Mesenchymal stem cell (in vitro differentiated cells and primary cell): Measurements from ENCODE around the gene COL27A1.

Experiments used
- DNase-seq: peaks from one replicate; pipeline ENCODE4 v3.0.0-alpha.2; 2013
- H2AFZ ChIP-seq: one replicate; pipeline ENCODE4 v1.6.1; 2013; ENCODE audit warnings: low read depth, mild to moderate bottlenecking, control low read depth, inconsistent platforms, low read length, moderate library complexity
- H2AK5ac ChIP-seq: 2 replicates; pipeline ENCODE4 v1.6.1; 2013; ENCODE audit warnings: low read length, moderate library complexity, mild to moderate bottlenecking, inconsistent platforms; ENCODE audit not compliant: severe bottlenecking
- H2BK120ac ChIP-seq: one replicate; pipeline ENCODE4 v1.6.1; 2013; ENCODE audit warnings: low read depth, mild to moderate bottlenecking, inconsistent platforms, low read length, moderate library complexity
- H2BK12ac ChIP-seq, 2 experiments: one replicate each; pipeline ENCODE4 v1.6.1; 2013; ENCODE audit warnings: inconsistent platforms in 2 of 2, low read length in 2 of 2, mild to moderate bottlenecking in 2 of 2, moderate library complexity in 2 of 2, control low read depth in 1 of 2
- H2BK15ac ChIP-seq: one replicate; pipeline ENCODE4 v1.6.1; 2013; ENCODE audit warnings: mild to moderate bottlenecking, low read depth, inconsistent platforms; ENCODE audit not compliant: poor library complexity, severe bottlenecking
- H2BK5ac ChIP-seq: 2 replicates; pipeline ENCODE4 v1.6.1; 2013; ENCODE audit warnings: low read depth, mild to moderate bottlenecking, low read length, control low read depth, inconsistent platforms; ENCODE audit not compliant: poor library complexity, severe bottlenecking
- H3K14ac ChIP-seq, 2 experiments: one replicate each; pipeline ENCODE4 v1.6.1; 2013; ENCODE audit warnings: inconsistent platforms in 2 of 2, low read length in 2 of 2, control low read depth in 1 of 2, mild to moderate bottlenecking in 1 of 2, moderate library complexity in 1 of 2
- H3K18ac ChIP-seq, 2 experiments: one replicate each; pipeline ENCODE4 v1.6.1; 2013; ENCODE audit warnings: inconsistent platforms in 2 of 2, low read length in 2 of 2, control low read depth in 1 of 2, low read depth in 1 of 2, mild to moderate bottlenecking in 1 of 2
- H3K23ac ChIP-seq, 2 experiments: one replicate each; pipeline ENCODE4 v1.6.1; 2013; ENCODE audit warnings: inconsistent platforms in 2 of 2, low read length in 2 of 2, mild to moderate bottlenecking in 2 of 2, moderate library complexity in 2 of 2, control low read depth in 1 of 2
- H3K27ac ChIP-seq: 2 replicates; pipeline ENCODE4 v1.5.1; 2013; ENCODE audit warnings: mild to moderate bottlenecking, moderate library complexity, low read length, control low read depth, inconsistent platforms; ENCODE audit not compliant: poor library complexity, severe bottlenecking
- H3K27me3 ChIP-seq, 2 experiments: 2 replicates each; pipeline versions ENCODE4 v1.6.1 to v1.7.0; 2013; ENCODE audit warnings: low read length in 2 of 2, mild to moderate bottlenecking in 2 of 2, moderate library complexity in 2 of 2, control low read depth in 1 of 2, inconsistent platforms in 1 of 2; ENCODE audit not compliant: control insufficient read depth in 1 of 2, insufficient read depth in 1 of 2
- H3K36me3 ChIP-seq, 2 experiments: 2 replicates each; pipeline versions ENCODE4 v1.6.1 to v1.7.0; 2013; ENCODE audit warnings: low read length in 2 of 2, control low read depth in 1 of 2, inconsistent platforms in 1 of 2, low read depth in 1 of 2, mild to moderate bottlenecking in 1 of 2; ENCODE audit not compliant: insufficient read depth in 2 of 2, control insufficient read depth in 1 of 2
- H3K4ac ChIP-seq, 2 experiments: one replicate each; pipeline ENCODE4 v1.6.1; 2013; ENCODE audit warnings: inconsistent platforms in 2 of 2, low read length in 2 of 2, mild to moderate bottlenecking in 2 of 2, moderate library complexity in 2 of 2, control low read depth in 1 of 2, low read depth in 1 of 2
- H3K4me1 ChIP-seq: 2 replicates; pipeline ENCODE4 v1.6.1; 2013; ENCODE audit warnings: low read depth, low read length, control low read depth; ENCODE audit not compliant: control insufficient read depth, insufficient read depth
- H3K4me2 ChIP-seq: 2 replicates; pipeline ENCODE4 v1.6.1; 2013; ENCODE audit warnings: low read length, mild to moderate bottlenecking, inconsistent platforms; ENCODE audit not compliant: poor library complexity, severe bottlenecking
- H3K4me3 ChIP-seq, 2 experiments: 2 replicates each; pipeline versions ENCODE4 v1.5.1 to v1.7.0; 2013; ENCODE audit warnings: low read length in 2 of 2, mild to moderate bottlenecking in 2 of 2, control low read depth in 1 of 2, low read depth in 1 of 2; ENCODE audit not compliant: insufficient read depth in 1 of 2
- H3K79me1 ChIP-seq: replicated peaks from 2 replicates; pipeline ENCODE4 v1.6.1; 2013; ENCODE audit warnings: mild to moderate bottlenecking, control low read depth, low read length, inconsistent platforms; ENCODE audit not compliant: poor library complexity, severe bottlenecking
- H3K9ac ChIP-seq: 2 replicates; pipeline ENCODE4 v1.7.0; 2013; ENCODE audit warnings: mild to moderate bottlenecking, low read length, moderate library complexity
- H3K9me3 ChIP-seq: 2 replicates; pipeline ENCODE4 v1.7.0; 2013; ENCODE audit warnings: mild to moderate bottlenecking, low read length; ENCODE audit not compliant: control insufficient read depth
- H4K8ac ChIP-seq: one replicate; pipeline ENCODE4 v1.6.1; 2013; ENCODE audit warnings: inconsistent platforms, mild to moderate bottlenecking, low read length, moderate library complexity
- H4K91ac ChIP-seq: one replicate; pipeline ENCODE4 v1.6.1; 2013; ENCODE audit warnings: mild to moderate bottlenecking, low read length, inconsistent platforms
- WGBS: methylation state at CpG from one replicate; pipeline ENCODE4 v1.1.7; 2013; ENCODE audit warnings: mixed read lengths; 5-methylcytosine and 5-hydroxymethylcytosine counted together

COL27A1 gene

DNA sequence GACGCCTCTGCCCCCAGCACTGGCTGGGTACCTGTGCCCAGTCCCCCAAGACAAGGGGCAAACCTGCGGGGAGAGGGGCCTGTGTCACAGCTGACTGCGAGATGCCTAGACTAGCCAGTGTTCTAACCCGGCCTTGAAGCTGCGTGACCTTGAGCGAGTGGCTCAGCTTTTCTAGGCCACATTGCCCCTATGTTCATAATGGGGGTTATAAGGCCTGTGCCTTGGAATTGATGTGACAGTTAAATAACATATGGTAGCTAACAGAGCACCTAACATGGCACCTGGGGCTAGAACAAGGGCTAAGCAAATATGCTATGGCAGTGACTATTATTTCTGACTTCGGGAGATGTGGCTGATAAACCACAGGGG is 22.8 kb upstream of the COL27A1 start:
- Histone ChIP-seq H3K79me1 (no peaks in the 10 kb centered on the region), H2BK120ac (no peak overlapping the region), H4K91ac (no peak overlapping the region), H3K14ac (no peak overlapping the region), H3K27ac (no peak overlapping the region), H3K36me3 (no peaks in the 10 kb centered on the region), H3K18ac (no peak overlapping the region), H3K23ac (no peak overlapping the region), H3K4me3 (no peak overlapping the region), H3K4me2 (no peak overlapping the region), H2BK15ac (no peak overlapping the region), H3K27me3 (peaks cover 18 to 61% of the 10 kb centered on the region in 2 experiments), H2AFZ (no peak overlapping the region), H3K4ac (no peak overlapping the region), H3K9ac (no peak overlapping the region), H2AK5ac (peak overlapping the region; percentile 60), H4K8ac (no peak overlapping the region), H3K4me1 (peaks cover 7% of the 10 kb centered on the region), H2BK5ac (no peak overlapping the region), H2BK12ac (no peak overlapping the region), H3K9me3 (peaks cover 7% of the 10 kb centered on the region)
- WGBS: 95% methylated on average over 7 of the region's 7 CpGs
- no peak for DNase-seq

DNA sequence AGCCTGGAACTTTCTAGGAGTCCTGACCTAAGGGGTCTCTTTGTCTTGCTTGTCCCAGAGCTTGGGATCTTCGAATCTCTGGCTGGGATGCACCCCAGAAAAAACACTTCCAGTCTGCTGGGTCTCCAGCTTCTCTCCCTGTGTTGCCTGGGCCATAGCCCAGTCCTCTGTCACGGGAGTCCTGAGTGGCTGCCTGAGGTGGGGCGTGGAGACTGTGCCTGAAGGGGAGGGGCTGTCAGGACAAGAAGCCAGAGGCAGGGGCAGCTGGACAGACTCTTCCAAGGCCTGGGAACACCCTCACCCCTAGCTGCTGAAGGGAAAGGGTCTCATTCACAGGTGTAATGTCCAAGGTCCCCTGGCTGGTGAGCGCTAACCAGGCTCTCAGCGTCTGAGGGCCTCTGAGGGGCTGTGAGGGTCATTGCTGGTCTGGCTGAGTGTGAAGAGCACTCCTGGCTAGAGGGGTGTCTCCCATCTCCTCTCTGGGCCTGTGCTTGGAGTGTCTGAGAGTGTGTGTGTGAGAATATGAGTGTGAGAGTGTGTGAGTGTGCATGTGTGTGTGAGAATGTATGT is 20.4 kb upstream of the COL27A1 start:
- DNase-seq: no peak
- Histone ChIP-seq H3K27ac (no peak overlapping the region), H2BK120ac (no peak overlapping the region), H4K8ac (no peak overlapping the region), H2BK5ac (no peak overlapping the region), H3K4me1 (peaks cover 7% of the 10 kb centered on the region), H3K79me1 (no peaks in the 10 kb centered on the region), H3K18ac (no peak overlapping the region), H3K4me3 (no peak overlapping the region), H3K27me3 (peaks cover 23 to 60% of the 10 kb centered on the region in 2 experiments), H3K23ac (no peak overlapping the region), H3K9me3 (no peaks in the 10 kb centered on the region), H3K9ac (no peak overlapping the region), H3K36me3 (no peaks in the 10 kb centered on the region), H2BK12ac (no peak overlapping the region), H4K91ac (no peak overlapping the region), H2BK15ac (no peak overlapping the region), H3K4me2 (no peak overlapping the region), H2AK5ac (peak overlapping the region; percentile 84), H3K14ac (peak overlapping the region in 1 of 2 experiments; percentile 50), H3K4ac (no peak overlapping the region), H2AFZ (no peak overlapping the region)
- WGBS: 69% methylated on average over 5 of the region's 5 CpGs

DNA sequence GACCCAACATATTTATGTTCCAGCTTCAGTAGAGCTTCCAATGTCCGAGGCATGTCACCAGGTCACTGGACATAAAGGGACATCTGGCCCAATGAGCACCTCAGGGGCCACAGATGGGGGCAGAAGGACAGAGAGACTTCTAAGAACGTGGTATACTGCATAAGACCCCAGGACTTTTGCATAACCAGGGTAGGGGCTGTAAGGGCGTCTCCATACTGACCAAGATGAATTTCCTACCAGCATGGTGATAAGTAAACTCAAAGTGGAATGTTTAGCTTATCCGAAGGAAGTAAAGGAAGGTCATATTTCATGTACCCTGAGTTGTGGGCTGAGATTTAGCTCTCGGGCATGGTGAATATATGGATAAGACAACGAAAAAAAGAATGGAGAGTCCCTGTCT is 17.5 kb upstream of the COL27A1 start:
- no peak overlapping the region for H2BK15ac ChIP-seq
- peaks cover 9% of the 10 kb centered on the region for H3K4me1 ChIP-seq
- H2BK120ac ChIP-seq: no peak overlapping the region
- H3K9ac ChIP-seq: no peak overlapping the region
- no peak overlapping the region for H4K91ac ChIP-seq
- H3K18ac ChIP-seq: no peak overlapping the region
- H3K4me2 ChIP-seq: no peak overlapping the region
- H2AFZ ChIP-seq: no peak overlapping the region
- H3K36me3 ChIP-seq: no peaks in the 10 kb centered on the region
- H3K4me3 ChIP-seq: no peak overlapping the region
- H2BK12ac ChIP-seq: no peak overlapping the region
- H3K79me1 ChIP-seq: no peaks in the 10 kb centered on the region
- H4K8ac ChIP-seq: no peak overlapping the region
- H3K23ac ChIP-seq: no peak overlapping the region
- H2AK5ac ChIP-seq: no peak overlapping the region
- DNase-seq: no peak
- H2BK5ac ChIP-seq: no peak overlapping the region
- 79% methylated on average over 6 of the region's 6 CpGs for WGBS
- no peak overlapping the region for H3K4ac ChIP-seq
- no peaks in the 10 kb centered on the region for H3K9me3 ChIP-seq
- H3K14ac ChIP-seq: no peak overlapping the region
- no peak overlapping the region for H3K27ac ChIP-seq
- H3K27me3 ChIP-seq: peaks cover 31 to 58% of the 10 kb centered on the region in 2 experiments

DNA sequence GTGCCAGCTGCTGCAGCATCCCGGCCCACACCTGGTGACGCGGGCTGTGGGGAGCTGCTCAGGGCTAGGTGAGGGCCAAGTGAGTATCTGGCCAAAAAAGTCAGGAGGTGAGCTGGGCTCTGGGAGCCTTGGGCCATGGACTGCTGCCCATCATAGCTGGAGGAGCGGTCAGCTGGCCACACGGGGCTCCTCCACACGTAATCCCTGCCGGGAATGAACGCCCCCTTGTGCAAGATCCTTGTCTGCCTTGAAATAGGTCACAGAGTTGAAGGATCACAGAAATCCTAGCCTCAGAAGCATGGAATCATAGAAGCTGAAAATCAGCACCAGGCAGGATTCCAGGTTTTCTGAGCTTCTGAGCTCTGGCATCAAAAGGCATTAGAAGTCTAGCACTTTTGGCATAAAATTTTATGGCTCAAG is 16.8 kb upstream of the COL27A1 start:
- no peak overlapping the region for H2AK5ac ChIP-seq
- no peak overlapping the region for H3K4me2 ChIP-seq
- no peak overlapping the region for H3K18ac ChIP-seq
- no peak overlapping the region for H3K4ac ChIP-seq
- no peak overlapping the region for H4K8ac ChIP-seq
- no peak overlapping the region for H3K23ac ChIP-seq
- H2AFZ ChIP-seq: no peak overlapping the region
- no peak overlapping the region for H4K91ac ChIP-seq
- no peak overlapping the region for H3K4me3 ChIP-seq
- no peak overlapping the region for H2BK5ac ChIP-seq
- H2BK15ac ChIP-seq: no peak overlapping the region
- no peak overlapping the region for H3K14ac ChIP-seq
- 88% methylated on average over 8 of the region's 8 CpGs for WGBS
- H2BK12ac ChIP-seq: no peak overlapping the region
- no peak overlapping the region for H2BK120ac ChIP-seq
- peaks cover 31 to 54% of the 10 kb centered on the region in 2 experiments for H3K27me3 ChIP-seq
- DNase-seq: no peak
- peaks cover 9% of the 10 kb centered on the region for H3K4me1 ChIP-seq
- H3K36me3 ChIP-seq: no peaks in the 10 kb centered on the region
- H3K27ac ChIP-seq: no peak overlapping the region
- H3K9me3 ChIP-seq: no peaks in the 10 kb centered on the region
- no peaks in the 10 kb centered on the region for H3K79me1 ChIP-seq
- no peak overlapping the region for H3K9ac ChIP-seq
